Measurements from ENCODE around the gene RPP21. TPM values are rescaled to one million over a fixed set of nuclear protein-coding genes. Genes with fewer than 3 reads are reported as not detected.

Gene RPP21
- total RNA-seq, 1 donor from 2014 or later: 35.2 TPM

GRCh38 chr6:30311671-30312070 lies 33.3 kb upstream of the RPP21 start:
- Mint-ChIP-seq H3K27ac (ENCODE audit: unreplicated experiment) (no peak overlapping the region), H3K9me3 (ENCODE audit: unreplicated experiment) (no peaks in the 10 kb centered on the region), H3K27me3 (ENCODE audit: unreplicated experiment) (peaks cover 2% of the 10 kb centered on the region), H3K4me3 (ENCODE audit: unreplicated experiment) (no peak overlapping the region), H3K36me3 (ENCODE audit: low read depth, unreplicated experiment) (peaks cover 34% of the 10 kb centered on the region), H3K4me1 (ENCODE audit: unreplicated experiment) (peaks cover 7% of the 10 kb centered on the region)
- no peak for DNase-seq (ENCODE audit: low spot score)
- TF ChIP-seq, protein P1, sequence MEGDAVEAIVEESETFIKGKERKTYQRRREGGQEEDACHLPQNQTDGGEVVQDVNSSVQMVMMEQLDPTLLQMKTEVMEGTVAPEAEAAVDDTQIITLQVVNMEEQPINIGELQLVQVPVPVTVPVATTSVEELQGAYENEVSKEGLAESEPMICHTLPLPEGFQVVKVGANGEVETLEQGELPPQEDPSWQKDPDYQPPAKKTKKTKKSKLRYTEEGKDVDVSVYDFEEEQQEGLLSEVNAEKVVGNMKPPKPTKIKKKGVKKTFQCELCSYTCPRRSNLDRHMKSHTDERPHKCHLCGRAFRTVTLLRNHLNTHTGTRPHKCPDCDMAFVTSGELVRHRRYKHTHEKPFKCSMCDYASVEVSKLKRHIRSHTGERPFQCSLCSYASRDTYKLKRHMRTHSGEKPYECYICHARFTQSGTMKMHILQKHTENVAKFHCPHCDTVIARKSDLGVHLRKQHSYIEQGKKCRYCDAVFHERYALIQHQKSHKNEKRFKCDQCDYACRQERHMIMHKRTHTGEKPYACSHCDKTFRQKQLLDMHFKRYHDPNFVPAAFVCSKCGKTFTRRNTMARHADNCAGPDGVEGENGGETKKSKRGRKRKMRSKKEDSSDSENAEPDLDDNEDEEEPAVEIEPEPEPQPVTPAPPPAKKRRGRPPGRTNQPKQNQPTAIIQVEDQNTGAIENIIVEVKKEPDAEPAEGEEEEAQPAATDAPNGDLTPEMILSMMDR (IDR thresholded peaks at IDR 0.05; ENCODE audit: unreplicated experiment): no peak

- Mint-ChIP-seq H3K27me3 (ENCODE audit: unreplicated experiment) (peaks cover 2% of the 10 kb centered on the region), H3K4me3 (ENCODE audit: unreplicated experiment) (no peak overlapping the region), H3K27ac (ENCODE audit: unreplicated experiment) (no peak overlapping the region), H3K4me1 (ENCODE audit: unreplicated experiment) (peaks cover 7% of the 10 kb centered on the region), H3K9me3 (ENCODE audit: unreplicated experiment) (no peaks in the 10 kb centered on the region), H3K36me3 (ENCODE audit: low read depth, unreplicated experiment) (peaks cover 36% of the 10 kb centered on the region)
- TF ChIP-seq, protein P1 (IDR thresholded peaks at IDR 0.05; ENCODE audit: unreplicated experiment): no peak
- no peak for DNase-seq (ENCODE audit: low spot score)
Observed at GRCh38 chr6:30312266-30312665, 32.7 kb upstream of the RPP21 start.

GRCh38 chr6:30312676-30313321 lies 32.2 kb upstream of the RPP21 start:
- peaks cover 5% of the 10 kb centered on the region for H3K27me3 Mint-ChIP-seq (ENCODE audit: unreplicated experiment)
- no peak for DNase-seq (ENCODE audit: low spot score)
- TF ChIP-seq, protein P1 (IDR thresholded peaks at IDR 0.05; ENCODE audit: unreplicated experiment): no peak
- H3K36me3 Mint-ChIP-seq (ENCODE audit: low read depth, unreplicated experiment): peaks cover 36% of the 10 kb centered on the region
- H3K9me3 Mint-ChIP-seq (ENCODE audit: unreplicated experiment): no peaks in the 10 kb centered on the region
- no peak overlapping the region for H3K4me3 Mint-ChIP-seq (ENCODE audit: unreplicated experiment)
- H3K4me1 Mint-ChIP-seq (ENCODE audit: unreplicated experiment): peaks cover 7% of the 10 kb centered on the region
- H3K27ac Mint-ChIP-seq (ENCODE audit: unreplicated experiment): no peak overlapping the region

- Mint-ChIP-seq H3K27ac (ENCODE audit: unreplicated experiment) (no peak overlapping the region), H3K4me3 (ENCODE audit: unreplicated experiment) (no peak overlapping the region), H3K27me3 (ENCODE audit: unreplicated experiment) (peaks cover 3% of the 10 kb centered on the region), H3K9me3 (ENCODE audit: unreplicated experiment) (no peaks in the 10 kb centered on the region), H3K4me1 (ENCODE audit: unreplicated experiment) (peaks cover 4% of the 10 kb centered on the region), H3K36me3 (ENCODE audit: low read depth, unreplicated experiment) (peaks cover 29% of the 10 kb centered on the region)
- DNase-seq (ENCODE audit: low spot score): no peak
- TF ChIP-seq, protein P1 (IDR thresholded peaks at IDR 0.05; ENCODE audit: unreplicated experiment): no peak
Observed at GRCh38 chr6:30315156-30315555, 29.8 kb upstream of the RPP21 start.

DNA sequence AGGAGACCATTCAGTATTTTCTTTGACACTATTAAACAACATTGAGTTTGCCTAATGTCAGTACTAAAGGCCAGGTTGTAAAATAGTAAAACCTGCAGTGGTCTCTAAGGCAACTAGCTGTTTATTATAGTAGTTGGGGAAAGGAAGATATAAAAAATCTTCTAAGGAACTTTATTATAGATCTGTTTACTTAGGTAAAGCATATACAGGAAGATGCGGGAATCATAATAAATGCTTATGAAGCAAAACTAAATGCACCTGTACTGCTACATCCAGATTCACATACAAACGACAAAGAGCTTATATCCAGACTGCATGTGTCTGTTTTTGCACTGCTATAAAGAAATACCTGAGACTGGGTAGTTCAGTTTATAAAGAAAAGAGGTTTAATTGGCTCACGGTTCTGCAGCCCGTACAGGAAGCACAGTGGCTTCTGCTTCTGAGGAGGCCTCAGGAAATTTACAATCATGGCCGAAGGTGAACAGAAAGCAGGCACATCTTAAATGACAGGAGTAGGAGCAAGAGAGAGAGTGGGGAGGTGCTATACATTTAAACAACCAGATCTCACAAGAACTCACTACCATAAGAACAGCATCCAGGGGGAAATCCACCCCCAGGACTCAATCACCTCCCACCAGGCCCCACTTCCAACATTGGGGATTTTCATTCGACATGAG lies 26.9 kb upstream of the RPP21 start:
- Mint-ChIP-seq H3K27ac (ENCODE audit: unreplicated experiment) (no peak overlapping the region), H3K4me1 (ENCODE audit: unreplicated experiment) (peaks cover 5% of the 10 kb centered on the region), H3K36me3 (ENCODE audit: low read depth, unreplicated experiment) (peaks cover 25% of the 10 kb centered on the region), H3K27me3 (ENCODE audit: unreplicated experiment) (peaks cover 3% of the 10 kb centered on the region), H3K9me3 (ENCODE audit: unreplicated experiment) (no peaks in the 10 kb centered on the region), H3K4me3 (ENCODE audit: unreplicated experiment) (no peak overlapping the region)
- no peak for DNase-seq (ENCODE audit: low spot score)
- TF ChIP-seq, protein P1 (IDR thresholded peaks at IDR 0.05; ENCODE audit: unreplicated experiment): no peak
